GM12891 (cell line): Measurements from ENCODE around the gene NR2E3. TPM values are rescaled to one million over a fixed set of nuclear protein-coding genes. Genes with fewer than 3 reads are reported as not detected.

ENCODE experiments used
- DNase-seq: peaks from one replicate; pipeline ENCODE4 v3.0.0; 2011; ENCODE audit warnings: low spot score; ENCODE audit not compliant: insufficient read length
- FAIRE-seq: peaks from 2 replicates; lab custom pipeline; 2011; peaks lifted over from hg19 to GRCh38; lab: Jason Lieb, UNC
- PAX5 ChIP-seq: IDR thresholded peaks from 2 replicates; pipeline ENCODE4 v1.6.1; 2011; ENCODE audit warnings: low read length, moderate library complexity, mild to moderate bottlenecking; ENCODE audit not compliant: insufficient read depth, severe bottlenecking
- POLR2A ChIP-seq: IDR thresholded peaks from 2 replicates; pipeline ENCODE4 v1.6.1; 2011; ENCODE audit warnings: low read depth, low read length, control low read depth
- POLR2AphosphoS5 ChIP-seq: IDR thresholded peaks from 2 replicates; pipeline ENCODE4 v1.6.1; 2011; ENCODE audit warnings: low read depth, low read length, control low read depth
- POU2F2 ChIP-seq: IDR thresholded peaks from 2 replicates; pipeline ENCODE4 v1.6.1; 2011; ENCODE audit warnings: low read depth, mild to moderate bottlenecking, control low read depth, low read length, moderate library complexity
- SPI1 ChIP-seq: IDR thresholded peaks from 2 replicates; pipeline ENCODE4 v1.6.1; 2011; ENCODE audit warnings: low read depth, low read length, control low read depth
- TAF1 ChIP-seq: IDR thresholded peaks from 2 replicates; pipeline ENCODE4 v1.6.1; 2011; ENCODE audit warnings: low read depth, low read length, control low read depth
- polyA plus RNA-seq: library from polyadenylated mRNA; unstranded; fragments of >200 nt; gene quantifications from one replicate; pipeline ENCODE4 v1.2.1, GENCODE V29; 2012; ENCODE audit warnings: low read depth, missing spikeins, inconsistent platforms; ENCODE audit not compliant: missing spikeins

The NR2E3 gene
- polyA plus RNA-seq: 0.05 TPM

DNA sequence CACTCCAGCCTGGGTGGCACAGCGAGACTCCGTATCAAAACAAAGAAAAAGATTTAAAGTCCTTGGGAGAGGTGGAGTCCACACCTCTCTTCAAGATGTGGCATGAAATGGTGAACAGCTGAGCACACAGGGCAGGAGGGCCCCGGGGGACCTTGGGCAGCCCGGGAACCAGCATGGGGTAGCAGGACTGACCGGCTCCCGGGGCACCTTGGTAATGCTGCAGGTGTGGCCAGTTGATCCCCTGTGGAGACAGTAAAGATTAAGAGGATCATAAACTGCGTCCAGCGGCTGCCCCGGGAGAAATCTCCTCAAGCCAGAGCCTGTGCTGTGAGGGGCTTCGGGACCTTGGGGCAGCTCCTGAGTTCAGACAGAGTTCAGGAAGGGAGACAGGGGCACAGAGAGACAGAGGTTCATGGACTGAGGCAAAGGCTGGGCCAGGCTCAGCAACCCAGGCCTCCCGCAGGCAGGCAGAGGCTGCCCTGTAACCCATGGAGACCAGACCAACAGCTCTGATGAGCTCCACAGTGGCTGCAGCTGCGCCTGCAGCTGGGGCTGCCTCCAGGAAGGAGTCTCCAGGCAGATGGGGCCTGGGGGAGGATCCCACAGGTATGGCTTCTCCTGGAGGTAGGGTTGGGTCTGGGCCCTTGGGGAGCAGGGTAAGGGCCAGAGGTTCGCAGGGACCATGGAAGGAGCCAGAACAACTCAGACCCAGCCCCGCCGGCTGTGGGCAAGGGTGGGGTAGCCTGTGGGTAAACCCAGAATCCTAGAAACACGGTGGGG is at the start of gene NR2E3:
TSS of gene NR2E3 (plus strand) at position 299 of the 780 bp plus-strand sequence. CDS start at position 489, 190 bp downstream.
- DNase-seq: no peak
- no peak for FAIRE-seq
- TF ChIP-seq PAX5: no peak

DNA sequence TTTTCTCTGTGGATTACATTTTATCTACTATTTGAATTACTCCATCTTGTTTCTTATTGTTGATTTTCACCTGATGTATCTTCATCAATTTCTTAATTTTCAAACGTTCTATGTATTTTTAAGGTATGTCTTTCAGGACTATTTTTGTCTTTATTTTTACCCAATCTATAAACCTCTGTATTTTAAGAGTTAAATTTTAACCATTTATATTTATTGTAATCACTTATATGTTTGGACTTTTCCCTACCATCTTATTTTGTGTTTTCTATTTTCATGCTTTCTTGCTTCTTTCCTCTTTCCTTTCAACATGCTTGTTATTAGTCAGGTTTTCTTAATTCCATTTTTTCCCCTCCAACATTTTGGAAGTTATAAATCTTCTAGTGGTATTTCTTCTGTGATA is 49.5 kb upstream of the NR2E3 start:
- no peak for DNase-seq
- no peak for FAIRE-seq
- no peak for TF ChIP-seq PAX5
- no peak for TF ChIP-seq POLR2AphosphoS5
- TF ChIP-seq POU2F2: no peak
- TF ChIP-seq TAF1: no peak
- TF ChIP-seq POLR2A: no peak
- no peak for TF ChIP-seq SPI1

DNA sequence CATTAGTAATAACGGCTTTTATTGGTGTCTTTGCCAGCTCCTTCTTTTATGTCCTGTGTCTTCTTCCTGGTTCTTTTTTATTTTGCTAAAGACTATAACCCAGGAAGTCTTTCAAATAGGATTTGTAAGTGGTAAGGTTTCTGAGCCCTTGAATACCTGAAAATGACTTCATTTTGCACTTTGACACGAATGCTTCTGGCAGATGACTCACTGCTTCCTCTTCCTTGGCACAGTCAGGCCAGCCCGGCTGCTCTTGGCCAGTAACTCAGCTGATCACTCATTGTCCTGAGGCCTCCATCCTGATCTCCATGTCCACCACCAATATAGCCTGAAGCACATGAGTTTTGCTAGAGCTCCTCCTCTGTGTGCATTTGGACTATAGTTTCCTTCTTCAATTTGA is 48.7 kb upstream of the NR2E3 start:
- no peak for TF ChIP-seq TAF1
- no peak for TF ChIP-seq PAX5
- TF ChIP-seq SPI1: no peak
- no peak for TF ChIP-seq POLR2AphosphoS5
- TF ChIP-seq POU2F2: no peak
- no peak for TF ChIP-seq POLR2A
- DNase-seq: no peak
- no peak for FAIRE-seq

DNA sequence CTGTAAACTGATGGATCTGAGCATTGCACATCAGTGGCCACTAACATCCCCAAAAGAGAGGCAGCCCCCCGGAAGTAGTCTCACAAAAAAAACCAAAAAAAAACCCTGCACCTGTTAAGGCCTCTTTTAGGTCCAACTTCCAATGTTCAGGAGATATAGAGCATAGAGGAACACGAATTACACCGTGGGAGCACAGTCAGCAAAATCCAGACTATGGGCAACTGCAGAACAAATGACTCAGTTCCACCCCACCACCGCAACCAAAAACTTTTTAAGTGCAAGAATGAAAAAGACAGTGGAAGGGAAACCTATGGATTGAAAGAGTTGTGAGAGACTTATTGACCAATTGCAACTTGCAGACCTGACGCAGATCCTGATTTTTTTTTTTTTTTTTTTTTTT is 42.2 kb upstream of the NR2E3 start:
- no peak for FAIRE-seq
- TF ChIP-seq POLR2A: no peak
- no peak for TF ChIP-seq TAF1
- TF ChIP-seq POU2F2: no peak
- no peak for TF ChIP-seq SPI1

DNA sequence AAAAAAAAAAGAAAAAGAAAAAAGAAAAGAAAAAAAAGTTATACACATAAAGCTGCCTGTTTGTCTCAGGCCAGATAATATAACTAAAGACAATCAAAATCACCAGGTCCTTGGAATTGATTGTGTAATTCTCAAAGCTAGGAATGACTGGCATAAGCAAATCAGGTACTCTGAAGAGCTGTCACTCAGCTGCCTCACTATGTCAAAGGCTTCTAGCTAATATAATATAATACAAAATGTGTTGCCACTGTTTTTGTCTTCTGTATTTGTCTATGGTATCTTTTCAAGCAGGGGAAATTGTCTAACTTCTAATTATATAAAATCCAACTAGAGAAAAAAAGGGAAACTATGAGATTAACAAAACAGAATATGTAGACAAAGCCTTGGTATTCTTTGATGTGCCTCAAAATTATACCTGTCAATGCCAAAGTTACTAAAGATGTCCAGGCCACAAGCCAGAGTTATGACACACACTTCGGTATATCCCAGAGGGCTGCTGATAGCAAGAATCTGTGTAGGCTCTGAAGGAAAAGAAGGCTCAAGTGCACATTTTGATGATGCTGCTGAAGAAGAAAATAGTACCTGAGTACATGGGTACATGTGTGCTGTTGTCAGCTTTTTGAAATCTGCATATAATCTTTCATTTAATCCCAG is 37.0 kb upstream of the NR2E3 start:
- DNase-seq: no peak
- FAIRE-seq: no peak
- TF ChIP-seq TAF1 (no peak), PAX5 (no peak), SPI1 (no peak), POU2F2 (no peak)

More for the DNA sequence above, 42.2 kb upstream of the NR2E3 start:
- no peak for DNase-seq

DNA sequence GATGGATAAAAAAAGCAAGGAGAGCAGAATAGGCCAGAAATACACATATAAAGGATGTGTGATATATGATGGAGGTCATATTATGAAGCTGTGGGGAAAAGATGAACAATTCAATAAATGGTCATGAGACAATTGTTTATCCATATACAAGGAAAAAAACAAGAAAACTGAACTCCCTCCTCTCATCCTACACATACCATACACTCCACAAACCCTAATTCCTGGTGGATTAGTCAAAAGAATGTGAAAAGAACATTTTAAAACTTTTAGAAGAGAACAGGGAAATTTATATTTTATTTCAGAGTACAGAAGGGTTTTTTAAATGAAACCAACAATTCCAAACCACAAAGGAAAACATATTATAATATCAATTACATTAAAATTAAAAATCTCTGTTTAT is 34.5 kb upstream of the NR2E3 start:
- no peak for DNase-seq
- FAIRE-seq: no peak
- no peak for TF ChIP-seq PAX5
- TF ChIP-seq POU2F2: no peak
- no peak for TF ChIP-seq POLR2AphosphoS5
- TF ChIP-seq TAF1: no peak
- TF ChIP-seq SPI1: no peak
- no peak for TF ChIP-seq POLR2A

DNA sequence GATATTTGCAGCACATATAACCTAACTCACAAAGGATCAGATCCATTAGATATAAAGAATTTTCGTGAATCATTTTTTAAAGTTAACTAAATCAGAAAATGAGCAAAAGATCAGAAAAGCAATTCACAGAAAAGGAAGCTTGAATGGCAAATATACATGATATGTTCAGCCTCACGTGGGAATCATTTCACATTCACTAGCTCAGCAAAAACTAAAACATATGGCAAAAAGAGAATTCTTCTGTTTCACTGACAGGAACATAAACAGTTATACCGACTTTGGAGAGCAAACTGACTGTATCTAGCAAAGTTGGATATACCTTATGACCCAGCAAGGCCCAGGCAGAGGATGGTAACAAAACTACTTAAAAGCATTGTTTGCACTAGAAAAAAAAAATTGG is 34.0 kb upstream of the NR2E3 start:
- no peak for DNase-seq
- FAIRE-seq: no peak
- TF ChIP-seq POU2F2 (no peak), PAX5 (no peak), POLR2AphosphoS5 (no peak), POLR2A (no peak), TAF1 (no peak), SPI1 (no peak)

DNA sequence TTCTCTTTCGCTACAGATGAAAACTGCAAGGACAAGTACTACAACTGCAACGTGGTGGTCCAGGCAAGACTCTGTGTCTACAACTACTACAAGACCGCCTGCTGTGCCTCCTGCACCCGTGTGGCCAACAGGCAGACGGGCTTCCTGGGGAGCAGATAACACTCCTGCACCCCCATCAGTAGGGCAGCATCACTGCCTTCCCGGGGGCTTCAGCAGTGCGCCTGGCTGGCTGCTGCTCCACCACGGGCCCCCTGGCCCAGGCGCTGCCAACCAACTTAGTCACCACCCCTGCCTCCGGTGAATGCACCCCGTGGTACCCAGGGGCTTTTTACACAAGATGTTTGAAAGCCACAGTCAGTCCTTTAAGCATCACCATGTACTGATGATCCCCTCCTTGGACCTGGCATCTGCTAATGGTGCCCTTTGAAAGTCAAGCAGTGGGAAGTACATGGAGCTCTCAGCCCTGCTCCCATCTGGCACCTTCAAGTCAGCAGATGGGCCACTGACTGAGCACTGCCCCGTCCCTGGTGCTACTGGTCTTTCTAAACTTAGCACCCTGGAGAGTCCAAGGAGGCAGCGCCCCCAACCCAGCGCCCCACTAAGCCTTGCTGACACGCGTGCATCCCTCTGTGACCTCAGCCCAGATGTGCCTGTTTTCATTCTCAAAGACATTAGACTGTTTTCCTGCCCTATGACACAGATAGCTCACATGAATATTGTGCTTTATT is 33.0 kb upstream of the NR2E3 start:
- no peak for FAIRE-seq
- DNase-seq: no peak
- TF ChIP-seq SPI1 (no peak), POLR2A (no peak), POLR2AphosphoS5 (no peak), PAX5 (no peak), TAF1 (no peak), POU2F2 (no peak)

DNA sequence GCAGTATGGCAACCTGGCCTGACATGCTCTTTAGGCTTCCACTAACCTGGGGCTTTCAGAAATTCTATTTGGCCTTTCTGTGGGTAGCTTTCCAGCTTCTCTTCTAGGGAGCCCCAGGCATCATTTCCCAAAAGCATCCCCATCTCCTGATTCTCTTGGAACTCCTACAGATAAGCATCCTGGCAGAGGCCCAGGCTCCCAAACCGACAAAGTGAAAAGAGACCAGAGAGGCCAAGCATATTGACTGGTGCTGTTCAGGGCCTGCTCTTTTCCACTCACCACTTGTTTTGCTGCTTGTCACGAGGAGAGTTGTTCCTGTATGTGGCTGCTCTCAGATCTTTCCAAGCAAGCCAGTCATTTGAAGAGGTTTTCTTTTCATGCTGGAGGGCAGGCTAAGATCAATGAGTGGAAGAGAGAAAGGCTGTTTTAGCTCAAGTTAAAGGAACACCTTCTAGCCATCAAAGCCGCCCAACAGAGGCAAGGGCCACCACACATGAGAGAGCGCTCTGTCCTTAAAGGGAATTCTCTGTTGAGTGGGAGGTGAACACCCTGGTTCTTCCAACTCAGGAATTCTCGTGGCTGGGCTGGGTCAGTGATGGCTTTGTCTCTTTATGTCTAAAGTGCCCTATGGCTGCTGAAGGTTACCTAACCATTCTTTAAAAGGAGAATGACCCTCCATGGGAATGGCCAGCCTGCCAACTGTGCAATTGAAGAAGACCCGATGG is 31.1 kb upstream of the NR2E3 start:
- FAIRE-seq: no peak

More for the DNA sequence above, 31.1 kb upstream of the NR2E3 start:
- DNase-seq: no peak
- no peak for TF ChIP-seq TAF1
- no peak for TF ChIP-seq PAX5
- TF ChIP-seq POLR2A: no peak
- TF ChIP-seq POU2F2: no peak
- no peak for TF ChIP-seq SPI1
- TF ChIP-seq POLR2AphosphoS5: no peak
